Epithelial cell of esophagus (primary cell): ENCODE data around the gene C3orf85.

Experiments used
- DNase-seq: peaks from one replicate; pipeline ENCODE4 v3.0.0; 2010; ENCODE audit warnings: low read depth
- H3K4me3 ChIP-seq: 2 replicates; pipeline ENCODE4 v1.5.1; 2011; ENCODE audit warnings: mild to moderate bottlenecking, low read length, control low read depth
- CTCF ChIP-seq: IDR thresholded peaks from 2 replicates; pipeline ENCODE4 v1.5.1; 2011; ENCODE audit warnings: low read depth, mild to moderate bottlenecking, low read length, control low read depth, inconsistent platforms; ENCODE audit not compliant: insufficient read depth; ENCODE audit errors: missing control alignments

Gene C3orf85

GRCh38 chr3:109188741-109189140, 52.2 kb downstream of the C3orf85 start:
- TF ChIP-seq CTCF, result no peak

GRCh38 chr3:109191421-109191820, 54.9 kb downstream of the C3orf85 start:
- no peak overlapping the region for H3K4me3 ChIP-seq
- TF ChIP-seq CTCF, result no peak
- DNase-seq, result no peak

More at GRCh38 chr3:109188741-109189140, 52.2 kb downstream of the C3orf85 start:
- H3K4me3 ChIP-seq, result no peak overlapping the region
- no peak for DNase-seq

GRCh38 chr3:109195815-109196214, 59.3 kb downstream of the C3orf85 start:
- TF ChIP-seq CTCF, result no peak
- no peak overlapping the region for H3K4me3 ChIP-seq
- peak; percentile 34 for DNase-seq
